Putamen (tissue), 1 donor: ENCODE results near the gene SH3GL2.
A peak's percentile ranks its signal among the peaks of the same experiment; 100 is the strongest.

Source experiments
- DNase-seq: peaks from one replicate; pipeline ENCODE4 v3.0.0-alpha.2; 2016; ENCODE audit warnings: low spot score

The SH3GL2 gene

GRCh38 chr9:17658237-17658636 lies 79.4 kb downstream of the SH3GL2 start:
- DNase-seq, result no peak

- DNase-seq, result no peak
Observed at GRCh38 chr9:17660158-17660557, 81.3 kb downstream of the SH3GL2 start.

- DNase-seq, result no peak
Observed at GRCh38 chr9:17665450-17665849, 86.6 kb downstream of the SH3GL2 start.

- DNase-seq, result no peak
Observed at GRCh38 chr9:17669206-17669605, 90.3 kb downstream of the SH3GL2 start.

GRCh38 chr9:17682684-17683083 lies 103.8 kb downstream of the SH3GL2 start:
- no peak for DNase-seq

- DNase-seq, result peak; percentile 15
Observed at GRCh38 chr9:17688834-17689233, 110.0 kb downstream of the SH3GL2 start.

- no peak for DNase-seq
Observed at GRCh38 chr9:17694336-17694735, 115.5 kb downstream of the SH3GL2 start.

- no peak for DNase-seq
Observed at GRCh38 chr9:17695482-17695881, 116.6 kb downstream of the SH3GL2 start.

GRCh38 chr9:17699615-17700330 lies 120.9 kb downstream of the SH3GL2 start:
- no peak for DNase-seq

GRCh38 chr9:17706347-17706746 lies 127.5 kb downstream of the SH3GL2 start:
- DNase-seq, result no peak

- no peak for DNase-seq
Observed at GRCh38 chr9:17719053-17719452, 140.2 kb downstream of the SH3GL2 start.

- no peak for DNase-seq
Observed at GRCh38 chr9:17721954-17722353, 143.1 kb downstream of the SH3GL2 start.

- DNase-seq, result no peak
Observed at GRCh38 chr9:17723656-17724055, 144.8 kb downstream of the SH3GL2 start.

- no peak for DNase-seq
Observed at GRCh38 chr9:17725399-17726010, 146.6 kb downstream of the SH3GL2 start.

GRCh38 chr9:17726298-17726697 lies 147.4 kb downstream of the SH3GL2 start:
- no peak for DNase-seq

GRCh38 chr9:17730899-17731298 lies 152.0 kb downstream of the SH3GL2 start:
- no peak for DNase-seq

GRCh38 chr9:17731308-17731707 lies 152.4 kb downstream of the SH3GL2 start:
- no peak for DNase-seq

GRCh38 chr9:17734674-17735073 lies 155.8 kb downstream of the SH3GL2 start:
- no peak for DNase-seq

- DNase-seq, result no peak
Observed at GRCh38 chr9:17735859-17736258, 157.0 kb downstream of the SH3GL2 start.

GRCh38 chr9:17739022-17739421 lies 160.2 kb downstream of the SH3GL2 start:
- DNase-seq, result no peak

GRCh38 chr9:17739736-17740135 lies 160.9 kb downstream of the SH3GL2 start:
- DNase-seq, result no peak

GRCh38 chr9:17742067-17742466 lies 163.2 kb downstream of the SH3GL2 start:
- no peak for DNase-seq

- DNase-seq, result no peak
Observed at GRCh38 chr9:17744786-17745185, 165.9 kb downstream of the SH3GL2 start.

GRCh38 chr9:17750269-17750668 lies 171.4 kb downstream of the SH3GL2 start:
- no peak for DNase-seq
